Tibial artery (tissue), 4 donors: ENCODE data around the gene UGT2B15.
"Not testable (repeated sequence)": the region's sequence is repeated elsewhere in the genome, so short reads cannot be mapped to it uniquely, and the experiment has no call there.

Experiments
- DNase-seq, 2 donors: peaks; one replicate each; pipeline ENCODE4 v3.0.0-alpha.2; 2019
- H3K27ac ChIP-seq, 2 donors: fragments of 200-600 bp; sonication (generic) in 1 of 2; 1 replicate in 1 of 2; 2 replicates in 1 of 2; pipeline ENCODE4 v1.5.1; 2018 to 2019; ENCODE audit warnings: mild to moderate bottlenecking in 1 of 2
- H3K27me3 ChIP-seq, 2 donors: fragments of 200-600 bp; sonication (generic) in 1 of 2; one replicate each; pipeline versions ENCODE4 v1.5.1 to v1.6.0; 2016 to 2019
- H3K36me3 ChIP-seq, 3 donors: fragments of 200-600 bp; sonication (generic) in 2 of 3; one replicate each; pipeline ENCODE4 v1.5.1; 2016 to 2019; ENCODE audit warnings: mild to moderate bottlenecking in 2 of 3
- H3K4me1 ChIP-seq, 4 donors: fragments of 200-600 bp; sonication (generic) in 2 of 4; 1 replicate in 3 of 4; 2 replicates in 1 of 4; pipeline ENCODE4 v1.5.1; 2016 to 2019
- H3K4me3 ChIP-seq, 2 donors: fragments of 200-600 bp; sonication (generic) in 1 of 2; 1 replicate in 1 of 2; 2 replicates in 1 of 2; pipeline ENCODE4 v1.5.1; 2018 to 2019; ENCODE audit warnings: mild to moderate bottlenecking in 2 of 2
- H3K9me3 ChIP-seq, 3 donors: fragments of 200-600 bp; sonication (generic) in 1 of 3; one replicate each; pipeline ENCODE4 v1.5.1; 2016 to 2019
- intact Hi-C: fragments of 100-400 bp; cut with DNase I; formaldehyde crosslinking; loops from one replicate; pipeline ENCODE4 v1.15.0; 2023; ENCODE audit warnings: low total_unique reads
- TF ChIP-seq, protein P1 (sequence below), 2 experiments: fragments of 200-600 bp in 1 of 2; fragments of 450-650 bp in 1 of 2; IDR thresholded peaks; one replicate each; pipeline ENCODE4 v1.5.1; 2017 to 2019; ENCODE audit warnings: antibody characterized with exemption in 2 of 2, mild to moderate bottlenecking in 1 of 2, moderate library complexity in 1 of 2

The UGT2B15 gene

DNA sequence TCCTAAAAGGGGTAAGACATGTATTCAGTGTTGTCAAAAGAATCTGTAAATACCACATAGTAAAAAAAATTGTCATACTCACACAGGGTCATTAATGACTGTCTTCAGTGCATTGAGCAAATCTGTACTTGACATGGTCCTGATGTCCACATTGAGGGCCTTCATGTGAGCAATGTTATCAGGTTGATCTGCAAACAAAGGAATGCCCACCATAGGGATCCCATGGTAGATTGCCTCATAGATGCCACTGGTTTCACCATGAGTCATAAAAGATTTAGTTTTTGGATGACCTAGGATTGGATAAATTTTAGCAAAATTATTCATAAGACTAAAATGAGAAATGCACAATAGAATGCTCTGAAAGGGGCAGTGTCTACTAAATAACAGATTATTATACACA, 38.1 kb upstream of the UGT2B15 start:
- TF ChIP-seq, protein P1, sequence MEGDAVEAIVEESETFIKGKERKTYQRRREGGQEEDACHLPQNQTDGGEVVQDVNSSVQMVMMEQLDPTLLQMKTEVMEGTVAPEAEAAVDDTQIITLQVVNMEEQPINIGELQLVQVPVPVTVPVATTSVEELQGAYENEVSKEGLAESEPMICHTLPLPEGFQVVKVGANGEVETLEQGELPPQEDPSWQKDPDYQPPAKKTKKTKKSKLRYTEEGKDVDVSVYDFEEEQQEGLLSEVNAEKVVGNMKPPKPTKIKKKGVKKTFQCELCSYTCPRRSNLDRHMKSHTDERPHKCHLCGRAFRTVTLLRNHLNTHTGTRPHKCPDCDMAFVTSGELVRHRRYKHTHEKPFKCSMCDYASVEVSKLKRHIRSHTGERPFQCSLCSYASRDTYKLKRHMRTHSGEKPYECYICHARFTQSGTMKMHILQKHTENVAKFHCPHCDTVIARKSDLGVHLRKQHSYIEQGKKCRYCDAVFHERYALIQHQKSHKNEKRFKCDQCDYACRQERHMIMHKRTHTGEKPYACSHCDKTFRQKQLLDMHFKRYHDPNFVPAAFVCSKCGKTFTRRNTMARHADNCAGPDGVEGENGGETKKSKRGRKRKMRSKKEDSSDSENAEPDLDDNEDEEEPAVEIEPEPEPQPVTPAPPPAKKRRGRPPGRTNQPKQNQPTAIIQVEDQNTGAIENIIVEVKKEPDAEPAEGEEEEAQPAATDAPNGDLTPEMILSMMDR (IDR thresholded peaks at IDR 0.05), result no peak
- no peak overlapping the region for H3K4me3 ChIP-seq
- no peaks in the 10 kb centered on the region for H3K9me3 ChIP-seq
- no peak for DNase-seq
- intact Hi-C loops, result no loop called here
- no peaks in the 10 kb centered on the region for H3K36me3 ChIP-seq
- H3K27me3 ChIP-seq, result no peaks in the 10 kb centered on the region
- no peak overlapping the region for H3K27ac ChIP-seq
- H3K4me1 ChIP-seq, result no peaks in the 10 kb centered on the region

DNA sequence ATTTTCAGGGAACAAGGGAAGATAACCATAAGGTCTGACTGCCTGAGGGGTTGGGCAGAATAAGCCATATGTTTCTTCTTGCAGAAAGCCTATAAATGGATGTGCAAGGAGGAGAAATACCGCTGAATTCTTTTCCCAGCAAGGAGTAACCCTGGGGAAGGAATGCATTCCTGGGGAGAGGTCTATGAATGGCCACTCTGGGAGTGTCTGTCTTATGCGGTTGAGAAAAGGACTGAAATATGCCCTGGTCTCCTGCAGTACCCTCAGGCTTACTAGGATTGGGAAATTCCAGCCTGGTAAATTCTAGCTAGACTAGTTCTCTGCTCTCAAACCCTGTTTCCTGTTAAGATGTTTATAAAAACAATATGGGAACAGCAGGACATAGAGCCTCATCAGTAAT, 32.7 kb upstream of the UGT2B15 start:
- H3K4me1 ChIP-seq, DNase-seq, H3K4me3 ChIP-seq, H3K27ac ChIP-seq, H3K9me3 ChIP-seq, H3K27me3 ChIP-seq, H3K36me3 ChIP-seq, intact Hi-C loops: not testable (repeated sequence)

DNA sequence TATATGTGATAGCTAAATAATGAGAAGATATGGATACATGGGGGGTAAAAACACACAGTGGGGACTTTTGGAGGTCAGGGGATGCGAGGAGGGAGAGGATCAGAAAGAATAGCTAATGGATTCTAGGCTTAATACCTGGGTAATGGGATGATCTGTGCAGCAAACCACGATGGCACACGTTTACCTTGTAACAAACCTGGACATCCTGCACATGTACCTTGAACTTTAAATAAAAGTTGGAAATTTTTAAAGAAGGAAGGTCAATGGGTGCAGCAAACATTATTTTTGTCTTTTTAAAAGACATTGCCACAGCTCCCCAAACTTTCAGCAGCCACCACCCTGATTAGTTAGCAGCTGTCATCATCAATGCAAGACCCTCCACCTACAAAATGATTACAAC, 29.7 kb upstream of the UGT2B15 start:
- TF ChIP-seq, protein P1 (IDR thresholded peaks at IDR 0.05), result no peak
- Histone ChIP-seq H3K4me1 (no peaks in the 10 kb centered on the region), H3K9me3 (no peaks in the 10 kb centered on the region), H3K27ac (no peak overlapping the region), H3K27me3 (no peaks in the 10 kb centered on the region), H3K36me3 (no peaks in the 10 kb centered on the region), H3K4me3 (no peak overlapping the region)
- DNase-seq, result no peak
- intact Hi-C loops, result no loop called here

DNA sequence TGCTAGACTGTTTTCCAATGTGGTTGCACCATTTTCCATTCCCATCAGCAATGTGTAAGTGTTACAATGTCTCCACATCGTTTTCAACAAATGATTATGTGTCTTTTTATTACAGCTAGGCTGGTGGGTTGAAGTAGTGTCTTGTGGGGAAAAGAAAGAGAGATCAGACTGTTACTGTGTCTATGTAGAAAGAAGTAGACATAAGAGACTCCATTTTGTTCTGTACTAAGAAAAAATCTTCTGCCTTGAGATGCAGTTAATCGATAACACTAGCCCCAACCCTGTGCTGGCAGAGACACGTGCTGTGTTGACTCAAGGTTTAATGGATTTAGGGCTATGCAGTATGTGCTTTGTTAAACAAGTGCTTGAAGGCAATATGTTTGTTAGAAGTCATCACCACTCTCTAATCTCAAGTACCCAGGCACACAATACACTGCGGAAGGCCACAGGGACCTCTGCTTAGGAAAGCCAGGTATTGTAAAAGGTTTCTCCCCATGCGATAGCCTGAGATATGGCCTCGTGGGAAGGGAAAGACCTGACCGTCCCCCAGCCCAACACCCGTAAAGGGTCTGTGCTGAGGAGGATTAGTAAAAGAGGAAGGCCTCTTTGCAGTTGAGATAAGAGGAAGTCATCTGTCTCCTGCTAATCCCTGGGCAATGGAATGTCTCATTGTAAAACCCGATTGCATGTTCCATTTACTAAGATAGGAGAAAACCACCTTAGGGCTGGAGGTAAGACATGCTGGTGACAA, 23.0 kb upstream of the UGT2B15 start:
- TF ChIP-seq, protein P1 (IDR thresholded peaks at IDR 0.05), result no peak
- Histone ChIP-seq H3K4me1 (no peaks in the 10 kb centered on the region), H3K4me3 (no peak overlapping the region), H3K27ac (no peak overlapping the region), H3K27me3 (no peaks in the 10 kb centered on the region), H3K36me3 (no peaks in the 10 kb centered on the region), H3K9me3 (no peaks in the 10 kb centered on the region)
- no peak for DNase-seq
- intact Hi-C loops, result no loop called here

DNA sequence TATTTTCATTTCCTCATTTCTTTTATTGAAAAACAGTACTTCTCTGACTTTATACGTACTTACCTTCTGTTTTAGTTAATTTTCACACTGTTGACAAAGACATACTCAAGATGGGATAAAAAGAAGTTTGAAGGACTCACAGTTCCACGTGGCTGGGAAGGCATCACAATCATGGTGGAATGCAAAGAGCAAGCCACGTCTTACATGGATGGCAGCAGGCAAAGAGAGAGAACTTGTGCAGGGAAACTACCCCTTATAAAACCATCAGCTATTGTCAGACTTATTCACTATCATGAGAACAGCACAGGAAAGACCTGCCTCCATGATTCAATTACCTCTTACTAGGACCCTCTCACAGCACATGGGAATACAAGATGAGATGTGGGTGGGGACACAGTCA, 20.7 kb upstream of the UGT2B15 start:
- Histone ChIP-seq H3K4me1 (no peaks in the 10 kb centered on the region), H3K4me3 (no peak overlapping the region), H3K27ac (no peak overlapping the region), H3K36me3 (no peaks in the 10 kb centered on the region), H3K9me3 (no peaks in the 10 kb centered on the region), H3K27me3 (no peaks in the 10 kb centered on the region)
- TF ChIP-seq, protein P1 (IDR thresholded peaks at IDR 0.05), result no peak
- DNase-seq, result no peak
- intact Hi-C loops, result no loop called here

DNA sequence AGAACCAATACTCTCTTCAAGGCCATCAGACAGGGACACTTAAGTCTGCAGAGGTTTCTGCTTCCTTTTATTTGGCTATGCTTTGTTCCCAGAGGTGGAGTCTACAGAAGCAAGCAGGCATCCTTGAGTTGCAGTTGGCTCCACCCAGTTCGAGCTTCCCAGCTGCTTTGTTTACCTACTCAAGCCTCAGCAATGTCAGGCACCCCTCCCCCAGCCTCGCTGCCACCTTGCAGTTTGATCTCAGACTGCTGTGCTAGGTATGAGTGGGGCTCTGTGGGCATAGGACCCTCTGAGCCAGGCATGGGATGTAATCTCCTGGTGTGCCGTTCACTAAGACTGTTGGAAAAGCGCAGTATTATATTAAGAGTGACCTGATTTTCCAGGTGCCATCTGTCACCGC, 12.6 kb upstream of the UGT2B15 start:
- H3K27ac ChIP-seq, result no peak overlapping the region
- intact Hi-C loops, result no loop called here

DNA sequence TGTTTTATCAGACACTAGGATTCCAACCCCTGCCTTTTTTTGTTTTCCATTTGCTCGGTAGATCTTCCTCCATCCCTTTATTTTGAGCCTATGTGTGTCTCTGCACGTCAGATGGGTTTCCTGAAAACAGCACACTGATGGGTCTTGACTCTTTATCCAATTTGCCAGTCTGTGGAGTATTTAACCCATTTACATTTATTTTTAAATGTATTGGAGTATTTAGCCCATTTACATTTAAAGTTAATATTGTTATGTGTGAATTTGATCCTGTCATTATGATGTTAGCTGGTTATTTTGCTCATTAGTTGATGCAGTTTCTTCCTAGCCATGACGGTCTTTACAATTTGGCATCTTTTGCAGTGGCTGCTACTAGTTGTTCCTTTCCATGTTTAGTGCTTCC, 10.8 kb upstream of the UGT2B15 start:
- H3K4me3 ChIP-seq, intact Hi-C loops, H3K27me3 ChIP-seq, H3K9me3 ChIP-seq, DNase-seq, H3K4me1 ChIP-seq, H3K36me3 ChIP-seq, H3K27ac ChIP-seq: not testable (repeated sequence)

More for the DNA sequence above, 12.6 kb upstream of the UGT2B15 start:
- Histone ChIP-seq H3K4me3 (no peak overlapping the region), H3K27me3 (no peaks in the 10 kb centered on the region), H3K4me1 (no peaks in the 10 kb centered on the region), H3K9me3 (no peaks in the 10 kb centered on the region), H3K36me3 (no peaks in the 10 kb centered on the region)
- no peak for DNase-seq
- TF ChIP-seq, protein P1 (IDR thresholded peaks at IDR 0.05), result no peak
